ENCODE measurements around the gene GSTO2. TPM values are rescaled to one million over a fixed set of nuclear protein-coding genes. Genes with fewer than 3 reads are reported as not detected.

The GSTO2 gene
- total RNA-seq, 2 donors from 2014 or later = 12.8 to 18.9 TPM

DNA sequence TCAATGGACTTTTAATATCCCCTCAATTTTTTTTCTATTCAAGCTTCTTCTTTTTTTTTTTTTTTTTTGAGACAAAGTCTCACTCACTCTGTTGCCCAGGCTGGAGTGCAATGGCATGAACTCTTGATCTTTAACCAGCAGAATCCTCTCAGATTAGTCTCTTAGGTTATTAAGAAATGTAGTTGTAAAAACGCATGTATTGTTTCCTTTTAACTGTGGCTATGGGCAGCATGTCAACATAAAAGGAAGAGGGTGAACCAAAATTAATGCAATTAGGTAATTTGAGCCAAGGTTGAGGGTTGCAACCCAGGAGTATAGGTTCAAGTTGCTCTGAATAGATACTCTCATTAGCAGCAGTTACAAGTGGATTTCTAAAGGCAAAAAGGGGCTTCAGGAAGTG is 18.6 kb upstream of the GSTO2 start:
- intact Hi-C loops (cut with DNase I) = no loop called here
- peaks cover 6% of the 10 kb centered on the region for H3K4me1 ChIP-seq
- H3K27ac ChIP-seq = no peak overlapping the region
- TF ChIP-seq, protein P1, sequence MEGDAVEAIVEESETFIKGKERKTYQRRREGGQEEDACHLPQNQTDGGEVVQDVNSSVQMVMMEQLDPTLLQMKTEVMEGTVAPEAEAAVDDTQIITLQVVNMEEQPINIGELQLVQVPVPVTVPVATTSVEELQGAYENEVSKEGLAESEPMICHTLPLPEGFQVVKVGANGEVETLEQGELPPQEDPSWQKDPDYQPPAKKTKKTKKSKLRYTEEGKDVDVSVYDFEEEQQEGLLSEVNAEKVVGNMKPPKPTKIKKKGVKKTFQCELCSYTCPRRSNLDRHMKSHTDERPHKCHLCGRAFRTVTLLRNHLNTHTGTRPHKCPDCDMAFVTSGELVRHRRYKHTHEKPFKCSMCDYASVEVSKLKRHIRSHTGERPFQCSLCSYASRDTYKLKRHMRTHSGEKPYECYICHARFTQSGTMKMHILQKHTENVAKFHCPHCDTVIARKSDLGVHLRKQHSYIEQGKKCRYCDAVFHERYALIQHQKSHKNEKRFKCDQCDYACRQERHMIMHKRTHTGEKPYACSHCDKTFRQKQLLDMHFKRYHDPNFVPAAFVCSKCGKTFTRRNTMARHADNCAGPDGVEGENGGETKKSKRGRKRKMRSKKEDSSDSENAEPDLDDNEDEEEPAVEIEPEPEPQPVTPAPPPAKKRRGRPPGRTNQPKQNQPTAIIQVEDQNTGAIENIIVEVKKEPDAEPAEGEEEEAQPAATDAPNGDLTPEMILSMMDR (IDR thresholded peaks at IDR 0.05) = no peak
- no peaks in the 10 kb centered on the region for H3K9me3 ChIP-seq
- no peak overlapping the region for H3K4me3 ChIP-seq
- no peak for DNase-seq
- no peaks in the 10 kb centered on the region for H3K27me3 ChIP-seq
- H3K9ac ChIP-seq (ENCODE audit: low read depth in 2 of 2, low read length in 2 of 2) = no peak overlapping the region
- no peaks in the 10 kb centered on the region for H3K36me3 ChIP-seq

GRCh38 chr10:104251443-104251842 is 17.5 kb upstream of the GSTO2 start:
- TF ChIP-seq, protein P1 (IDR thresholded peaks at IDR 0.05) = no peak
- H3K27ac ChIP-seq = no peak overlapping the region
- intact Hi-C loops (cut with DNase I) = no loop called here

GRCh38 chr10:104252368-104252767 is 16.6 kb upstream of the GSTO2 start:
- no peaks in the 10 kb centered on the region for H3K9me3 ChIP-seq
- no peaks in the 10 kb centered on the region for H3K27me3 ChIP-seq
- TF ChIP-seq, protein P1 (IDR thresholded peaks at IDR 0.05) = no peak
- intact Hi-C loops (cut with DNase I) = no loop called here
- H3K27ac ChIP-seq = no peak overlapping the region
- no peak overlapping the region for H3K4me3 ChIP-seq
- no peaks in the 10 kb centered on the region for H3K36me3 ChIP-seq
- H3K9ac ChIP-seq (ENCODE audit: low read depth in 2 of 2, low read length in 2 of 2) = no peak overlapping the region
- DNase-seq = no peak
- H3K4me1 ChIP-seq = peaks cover 6% of the 10 kb centered on the region

More at GRCh38 chr10:104251443-104251842, 17.5 kb upstream of the GSTO2 start:
- DNase-seq = no peak
- no peak overlapping the region for H3K9ac ChIP-seq (ENCODE audit: low read depth in 2 of 2, low read length in 2 of 2)
- no peaks in the 10 kb centered on the region for H3K27me3 ChIP-seq
- H3K9me3 ChIP-seq = no peaks in the 10 kb centered on the region
- peaks cover 6% of the 10 kb centered on the region for H3K4me1 ChIP-seq
- H3K36me3 ChIP-seq = no peaks in the 10 kb centered on the region
- no peak overlapping the region for H3K4me3 ChIP-seq

- TF ChIP-seq, protein P1 (IDR thresholded peaks at IDR 0.05) = no peak
These were observed 15.9 kb upstream of the GSTO2 start for GRCh38 chr10:104253106-104253505.

DNA sequence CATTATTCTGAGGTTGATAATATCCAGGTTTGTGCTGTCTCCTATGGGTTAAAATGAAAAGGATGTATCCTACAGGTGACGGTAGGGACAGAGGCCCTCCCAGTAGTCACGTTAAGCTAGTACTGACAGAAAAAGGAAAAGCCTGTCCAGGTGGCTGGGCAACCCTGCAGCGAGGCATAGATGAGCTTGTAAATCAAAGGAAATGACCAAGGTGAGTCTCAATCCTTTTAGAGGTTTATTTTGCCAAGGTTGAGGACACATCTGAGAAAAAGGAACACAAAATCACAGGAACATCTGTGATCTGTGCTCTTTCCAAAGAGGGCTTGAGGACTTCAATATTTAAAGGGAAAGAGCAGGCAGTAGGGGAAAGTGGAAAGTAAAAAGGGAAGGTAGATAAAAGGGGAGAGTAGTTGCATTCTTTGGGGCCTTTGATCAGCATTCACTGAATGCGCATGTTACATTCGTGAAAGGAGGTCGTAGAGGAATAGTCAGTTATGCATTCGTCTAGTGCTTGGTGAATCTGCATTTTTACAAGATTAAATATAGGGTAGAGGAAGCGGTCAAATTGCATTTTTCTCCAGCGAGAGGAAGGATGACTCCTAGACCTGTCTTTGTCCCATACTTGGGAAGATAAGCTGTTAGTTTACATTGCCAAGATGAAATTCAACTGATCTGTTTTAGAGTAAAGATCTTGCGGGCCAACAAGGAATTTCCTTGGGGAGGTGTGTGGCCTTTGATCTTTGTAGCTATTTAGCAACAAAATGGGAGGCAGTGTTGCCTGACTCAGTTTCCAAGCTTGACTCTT is 15.2 kb upstream of the GSTO2 start:
- no peak for DNase-seq
- TF ChIP-seq, protein P1 (IDR thresholded peaks at IDR 0.05) = no peak
- intact Hi-C loops (cut with DNase I) = no loop called here
- H3K9ac ChIP-seq (ENCODE audit: low read depth in 2 of 2, low read length in 2 of 2) = peak overlapping the region; percentile 95 to 96
- H3K9me3 ChIP-seq = no peaks in the 10 kb centered on the region
- H3K36me3 ChIP-seq = peaks cover 4% of the 10 kb centered on the region
- peaks cover 6% of the 10 kb centered on the region for H3K4me1 ChIP-seq
- H3K27me3 ChIP-seq = no peaks in the 10 kb centered on the region
- peak overlapping the region; percentile 98 for H3K27ac ChIP-seq
- H3K4me3 ChIP-seq = peak overlapping the region; percentile 97

More at GRCh38 chr10:104253106-104253505, 15.9 kb upstream of the GSTO2 start:
- H3K36me3 ChIP-seq = peaks cover under 1% of the 10 kb centered on the region
- no peak overlapping the region for H3K4me3 ChIP-seq
- H3K27me3 ChIP-seq = no peaks in the 10 kb centered on the region
- no peak for DNase-seq
- H3K9ac ChIP-seq (ENCODE audit: low read depth in 2 of 2, low read length in 2 of 2) = no peak overlapping the region
- no peaks in the 10 kb centered on the region for H3K9me3 ChIP-seq
- H3K4me1 ChIP-seq = peaks cover 6% of the 10 kb centered on the region
- no peak overlapping the region for H3K27ac ChIP-seq
- intact Hi-C loops (cut with DNase I) = no loop called here
